Caco-2 (cell line): ENCODE data around the gene PLD2. TPM values are rescaled to one million over a fixed set of nuclear protein-coding genes. Genes with fewer than 3 reads are reported as not detected.
A peak's percentile ranks its signal among the peaks of the same experiment; 100 is the strongest.

Experiments used
- BruUV-seq: library from RNA; stranded (reverse); fragments of 400-500 nt; replicated peaks from 2 replicates; lab custom pipeline; 2021; lab: Mats Ljungman, UMichigan
- CTCF ChIA-PET: fragments of 300-600 bp; sonication (Branson Sonifier 250); formaldehyde crosslinking; loops from one replicate; lab custom pipeline; 2022; ENCODE audit warnings: antibody characterized with exemption; lab: Charles Lee
- POLR2A ChIA-PET: fragments of 300-600 bp; sonication (Branson Sonifier 250); formaldehyde crosslinking; loops from one replicate; lab custom pipeline; 2022; ENCODE audit warnings: antibody characterized with exemption; lab: Charles Lee
- DNase-seq, 2 experiments: peaks; one replicate each; pipeline versions ENCODE4 v3.0.0 to v3.0.0-alpha.2; 2020 to 2022
- H3K27me3 ChIP-seq: replicated peaks from 2 replicates; pipeline ENCODE4 v1.6.0; 2011; ENCODE audit warnings: low read length; ENCODE audit not compliant: control insufficient read depth, insufficient read depth
- H3K36me3 ChIP-seq: 2 replicates; pipeline ENCODE4 v1.5.1; 2011; ENCODE audit warnings: low read length; ENCODE audit not compliant: control insufficient read depth, insufficient read depth
- H3K4me1 ChIP-seq: fragments of 250-450 bp; sonication (Bioruptor Pico); 2 replicates; pipeline ENCODE4 v1.5.1; 2020; ENCODE audit warnings: mild to moderate bottlenecking
- H3K4me3 ChIP-seq: 2 replicates; pipeline ENCODE4 v1.5.1; 2011; ENCODE audit warnings: low read depth, mild to moderate bottlenecking, control low read depth, low read length
- H3K9me3 ChIP-seq: fragments of 250-450 bp; sonication (Bioruptor Pico); 2 replicates; pipeline ENCODE4 v1.5.1; 2020; ENCODE audit warnings: mild to moderate bottlenecking, moderate library complexity
- H3K27ac Mint-ChIP-seq: one replicate; pipeline ENCODE4 v1.8.0; 2022; ENCODE audit warnings: mixed read lengths; ENCODE audit not compliant: unreplicated experiment
- H3K27me3 Mint-ChIP-seq: one replicate; pipeline ENCODE4 v1.8.0; 2022; ENCODE audit warnings: mixed read lengths; ENCODE audit not compliant: insufficient read depth, unreplicated experiment
- H3K36me3 Mint-ChIP-seq: one replicate; pipeline ENCODE4 v1.8.0; 2022; ENCODE audit warnings: mild to moderate bottlenecking, mixed read lengths; ENCODE audit not compliant: insufficient read depth, unreplicated experiment
- H3K4me1 Mint-ChIP-seq: one replicate; pipeline ENCODE4 v1.8.0; 2022; ENCODE audit warnings: low read depth, mixed read lengths; ENCODE audit not compliant: unreplicated experiment
- H3K4me3 Mint-ChIP-seq: one replicate; pipeline ENCODE4 v1.8.0; 2022; ENCODE audit warnings: mild to moderate bottlenecking, moderate library complexity, mixed read lengths; ENCODE audit not compliant: unreplicated experiment
- H3K9me3 Mint-ChIP-seq: one replicate; pipeline ENCODE4 v1.8.0; 2022; ENCODE audit warnings: mixed read lengths; ENCODE audit not compliant: unreplicated experiment
- CTCF ChIP-seq, 2 experiments: fragments of 200-600 bp in 1 of 2; IDR thresholded peaks; 1 replicate in 1 of 2; 2 replicates in 1 of 2; pipeline versions ENCODE4 v1.5.1 to v1.8.0; 2011 to 2022; ENCODE audit warnings: antibody characterized with exemption in 1 of 2, control low read depth in 1 of 2, inconsistent platforms in 1 of 2, low read depth in 1 of 2, low read length in 1 of 2, mild to moderate bottlenecking in 1 of 2, moderate library complexity in 1 of 2; ENCODE audit not compliant: insufficient read depth in 1 of 2, severe bottlenecking in 1 of 2, unreplicated experiment in 1 of 2
- intact Hi-C: fragments of 100-400 bp; cut with micrococcal nuclease; formaldehyde crosslinking; loops from one replicate; pipeline ENCODE4 v1.10.0; 2022; ENCODE audit not compliant: unreplicated experiment
- total RNA-seq: library from RNA; stranded (reverse); gene quantifications from 2 replicates; pipeline ENCODE4 v1.2.3, GENCODE V29; 2022

Gene PLD2
- total RNA-seq, 1 experiment from 2014 or later, result 47.2 TPM

- no peaks in the 10 kb centered on the region for H3K9me3 ChIP-seq
- no peaks in the 10 kb centered on the region for H3K27me3 ChIP-seq
- POLR2A ChIA-PET, result no interaction called here
- no peaks in the 10 kb centered on the region for H3K9me3 Mint-ChIP-seq
- H3K4me3 Mint-ChIP-seq, result no peak overlapping the region
- intact Hi-C loops, result no loop called here
- H3K27me3 Mint-ChIP-seq, result no peaks in the 10 kb centered on the region
- no peaks in the 10 kb centered on the region for H3K36me3 ChIP-seq
- peak overlapping the region; percentile 33 for H3K27ac Mint-ChIP-seq
- H3K36me3 Mint-ChIP-seq, result peaks cover 13% of the 10 kb centered on the region
- no TSS peak for BruUV-seq
- peaks cover 13% of the 10 kb centered on the region for H3K4me1 Mint-ChIP-seq
- CTCF ChIA-PET, result no interaction called here
- no peak for DNase-seq
- no peak for TF ChIP-seq CTCF (IDR thresholded peaks at IDR 0.05; ENCODE audit: insufficient read depth in 1 of 2, low read depth in 1 of 2, low read length in 1 of 2, severe bottlenecking in 1 of 2, unreplicated experiment in 1 of 2)
- no peak overlapping the region for H3K4me3 ChIP-seq
- H3K4me1 ChIP-seq, result no peaks in the 10 kb centered on the region; the same call in 1 of the 2 replicates
Observed at GRCh38 chr17:4840893-4841242, 33.9 kb downstream of the PLD2 start.

- no peak for TF ChIP-seq CTCF (IDR thresholded peaks at IDR 0.05; ENCODE audit: insufficient read depth in 1 of 2, low read depth in 1 of 2, low read length in 1 of 2, severe bottlenecking in 1 of 2, unreplicated experiment in 1 of 2)
- Histone ChIP-seq H3K9me3 (no peaks in the 10 kb centered on the region), H3K4me1 (no peaks in the 10 kb centered on the region), H3K36me3 (no peaks in the 10 kb centered on the region), H3K27me3 (no peaks in the 10 kb centered on the region), H3K4me3 (no peak overlapping the region)
- no peak overlapping the region for H3K4me3 Mint-ChIP-seq
- H3K36me3 Mint-ChIP-seq, result peaks cover 14% of the 10 kb centered on the region
- no TSS peak for BruUV-seq
- intact Hi-C loops, result no loop called here
- DNase-seq, result no peak
- ChIA-PET CTCF (no interaction called here), POLR2A (no interaction called here)
- no peak overlapping the region for H3K27ac Mint-ChIP-seq
- H3K9me3 Mint-ChIP-seq, result no peaks in the 10 kb centered on the region
- H3K4me1 Mint-ChIP-seq, result peaks cover 14% of the 10 kb centered on the region
- H3K27me3 Mint-ChIP-seq, result no peaks in the 10 kb centered on the region
Observed at GRCh38 chr17:4842376-4842775, 35.4 kb downstream of the PLD2 start.

DNA sequence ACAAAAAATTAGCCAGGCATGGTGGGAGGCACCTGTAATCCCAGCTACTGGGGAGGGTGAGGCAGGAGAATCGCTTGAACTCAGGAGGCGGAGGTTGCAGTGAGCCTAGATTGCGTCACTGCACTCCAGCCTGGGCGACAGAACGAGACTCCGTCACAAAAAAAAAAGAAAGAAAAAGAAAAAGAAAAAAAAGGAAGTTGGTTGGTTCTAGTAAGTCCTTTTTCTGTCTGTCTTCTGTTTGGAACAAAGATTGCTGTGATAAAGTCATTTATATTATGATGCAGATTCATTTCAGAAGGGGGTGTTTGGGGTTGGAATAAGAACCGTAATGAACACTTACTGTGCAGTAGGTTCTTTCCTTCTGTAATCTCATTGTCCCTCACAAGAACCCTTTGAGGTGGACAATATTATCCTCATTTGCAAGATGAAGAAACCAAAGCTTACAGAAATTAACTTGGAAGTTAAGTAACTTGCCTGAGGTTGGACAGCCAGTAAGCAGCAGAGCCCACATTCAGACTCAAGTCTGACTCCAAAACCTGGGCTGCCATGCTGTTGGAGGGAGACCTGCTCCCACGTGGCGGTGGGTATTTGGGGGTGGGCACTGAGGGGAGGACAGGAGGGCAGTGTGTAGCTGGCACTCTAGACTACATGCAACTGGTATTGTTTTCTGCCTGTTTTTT is 36.5 kb downstream of the PLD2 start:
- Mint-ChIP-seq H3K36me3 (peaks cover 19% of the 10 kb centered on the region), H3K9me3 (no peaks in the 10 kb centered on the region), H3K4me3 (no peak overlapping the region), H3K27ac (no peak overlapping the region), H3K4me1 (peaks cover 21% of the 10 kb centered on the region), H3K27me3 (no peaks in the 10 kb centered on the region)
- no peaks in the 10 kb centered on the region for H3K27me3 ChIP-seq
- H3K4me3 ChIP-seq, result no peak overlapping the region
- no peak for TF ChIP-seq CTCF (IDR thresholded peaks at IDR 0.05; ENCODE audit: insufficient read depth in 1 of 2, low read depth in 1 of 2, low read length in 1 of 2, severe bottlenecking in 1 of 2, unreplicated experiment in 1 of 2)
- POLR2A ChIA-PET, result no interaction called here
- no TSS peak for BruUV-seq
- DNase-seq, result no peak
- no peaks in the 10 kb centered on the region for H3K9me3 ChIP-seq
- intact Hi-C loops, result no loop called here
- CTCF ChIA-PET, result no interaction called here
- H3K4me1 ChIP-seq, result 0 out of 2 replicates have a peak, but pooled peaks cover 2% of the 10 kb centered on the region
- no peaks in the 10 kb centered on the region for H3K36me3 ChIP-seq
